H9 (cell line): ENCODE measurements around the gene CD209. TPM values are rescaled to one million over a fixed set of nuclear protein-coding genes. Genes with fewer than 3 reads are reported as not detected.

Source experiments
- DNase-seq: peaks from one replicate; pipeline ENCODE4 v3.0.0-alpha.2; 2017
- H2AFZ ChIP-seq: one replicate; pipeline ENCODE4 v1.6.1; 2013; ENCODE audit warnings: mild to moderate bottlenecking, low read length, control low read depth, moderate library complexity
- H2AK5ac ChIP-seq: 2 replicates; pipeline ENCODE4 v1.6.1; 2013; ENCODE audit warnings: low read length, control low read depth, mixed read lengths; ENCODE audit not compliant: insufficient read length
- H2BK120ac ChIP-seq: one replicate; pipeline ENCODE4 v1.6.1; 2013; ENCODE audit warnings: low read depth, mild to moderate bottlenecking, low read length, control low read depth, inconsistent platforms; ENCODE audit not compliant: poor library complexity, severe bottlenecking
- H2BK12ac ChIP-seq: 2 replicates; pipeline ENCODE4 v1.6.1; 2013; ENCODE audit warnings: low read length, control low read depth, mixed read lengths, low read depth; ENCODE audit not compliant: insufficient read length
- H2BK15ac ChIP-seq: 2 replicates; pipeline ENCODE4 v1.6.1; 2013; ENCODE audit warnings: low read depth, low read length, control low read depth
- H2BK20ac ChIP-seq: one replicate; pipeline ENCODE4 v1.6.1; 2013; ENCODE audit warnings: low read depth, mild to moderate bottlenecking, low read length, control low read depth, inconsistent platforms; ENCODE audit not compliant: poor library complexity, severe bottlenecking
- H2BK5ac ChIP-seq: 2 replicates; pipeline ENCODE4 v1.6.1; 2013; ENCODE audit warnings: low read length, control low read depth, mixed read lengths; ENCODE audit not compliant: insufficient read length
- H3K14ac ChIP-seq: 2 replicates; pipeline ENCODE4 v1.6.1; 2013; ENCODE audit warnings: low read length, control low read depth; ENCODE audit not compliant: insufficient read depth
- H3K18ac ChIP-seq: 2 replicates; pipeline ENCODE4 v1.6.1; 2013; ENCODE audit warnings: low read depth, mild to moderate bottlenecking, mixed read lengths, low read length, control low read depth; ENCODE audit not compliant: insufficient read length
- H3K23ac ChIP-seq: 2 replicates; pipeline ENCODE4 v1.6.1; 2013; ENCODE audit warnings: low read length, control low read depth, mixed read lengths, low read depth; ENCODE audit not compliant: insufficient read length
- H3K23me2 ChIP-seq: 2 replicates; pipeline ENCODE4 v1.6.1; 2013; ENCODE audit warnings: low read depth, mild to moderate bottlenecking, mixed read lengths, low read length, control low read depth; ENCODE audit not compliant: insufficient read length, poor library complexity, severe bottlenecking
- H3K27ac ChIP-seq: 2 replicates; pipeline ENCODE4 v1.5.1; 2013; ENCODE audit warnings: low read length, control low read depth, mixed read lengths, low read depth; ENCODE audit not compliant: insufficient read length
- H3K27me3 ChIP-seq: 2 replicates; pipeline ENCODE4 v1.6.1; 2013; ENCODE audit warnings: low read length, control low read depth, inconsistent platforms; ENCODE audit not compliant: insufficient read depth
- H3K4ac ChIP-seq: 2 replicates; pipeline ENCODE4 v1.6.1; 2013; ENCODE audit warnings: low read depth, mild to moderate bottlenecking, control low read depth, inconsistent platforms, low read length, moderate library complexity
- H3K4me1 ChIP-seq: 2 replicates; pipeline ENCODE4 v1.6.1; 2013; ENCODE audit warnings: low read length, control low read depth, inconsistent platforms; ENCODE audit not compliant: insufficient read depth
- H3K4me2 ChIP-seq: 2 replicates; pipeline ENCODE4 v1.6.1; 2013; ENCODE audit warnings: low read length, control low read depth, mixed read lengths; ENCODE audit not compliant: insufficient read length, insufficient read depth
- H3K56ac ChIP-seq: 2 replicates; pipeline ENCODE4 v1.6.1; 2013; ENCODE audit warnings: low read depth, mild to moderate bottlenecking, mixed read lengths, low read length, control low read depth; ENCODE audit not compliant: insufficient read length
- H3K79me1 ChIP-seq: 2 replicates; pipeline ENCODE4 v1.6.1; 2013; ENCODE audit warnings: low read depth, mild to moderate bottlenecking, moderate library complexity, low read length, control low read depth, inconsistent platforms; ENCODE audit not compliant: insufficient read depth, poor library complexity, severe bottlenecking
- H3K79me2 ChIP-seq: 2 replicates; pipeline ENCODE4 v1.6.1; 2013; ENCODE audit warnings: low read length, control low read depth, inconsistent platforms; ENCODE audit not compliant: insufficient read depth
- H3K9ac ChIP-seq: 2 replicates; pipeline ENCODE4 v1.6.1; 2013; ENCODE audit warnings: low read length, control low read depth, mixed read lengths; ENCODE audit not compliant: insufficient read length; ENCODE audit errors: extremely low read depth
- H3K9me3 ChIP-seq: one replicate; pipeline ENCODE4 v1.6.1; 2013; ENCODE audit warnings: low read depth, low read length, inconsistent platforms; ENCODE audit not compliant: control insufficient read depth
- H3T11ph ChIP-seq: one replicate; pipeline ENCODE4 v1.6.1; 2013; ENCODE audit warnings: mild to moderate bottlenecking, low read length, control low read depth, inconsistent platforms
- H4K20me1 ChIP-seq: one replicate; pipeline ENCODE4 v1.6.1; 2013; ENCODE audit not compliant: control insufficient read depth, insufficient read length, insufficient read depth
- H4K5ac ChIP-seq: 2 replicates; pipeline ENCODE4 v1.6.1; 2013; ENCODE audit warnings: low read depth, mild to moderate bottlenecking, mixed read lengths, low read length, control low read depth; ENCODE audit not compliant: insufficient read length
- H4K8ac ChIP-seq: replicated peaks from 2 replicates; pipeline ENCODE4 v1.6.1; 2013; ENCODE audit warnings: low read length, control low read depth, mixed read lengths, low read depth; ENCODE audit not compliant: insufficient read length
- H4K91ac ChIP-seq: 2 replicates; pipeline ENCODE4 v1.6.1; 2013; ENCODE audit warnings: low read depth, mild to moderate bottlenecking, moderate library complexity, mixed read lengths, low read length, control low read depth; ENCODE audit not compliant: insufficient read length
- H3K27ac Mint-ChIP-seq, 3 experiments: 2 replicates in 2 of 3; 3 replicates in 1 of 3; pipeline ENCODE4 v1.8.0; 2020 to 2021; ENCODE audit warnings: mixed read lengths in 3 of 3, mild to moderate bottlenecking in 1 of 3, moderate library complexity in 1 of 3
- H3K27me3 Mint-ChIP-seq: 2 replicates; pipeline ENCODE4 v1.8.0; 2021; ENCODE audit warnings: low read depth, mild to moderate bottlenecking, moderate library complexity, mixed read lengths
- H3K36me3 Mint-ChIP-seq, 3 experiments: 2 replicates in 2 of 3; 3 replicates in 1 of 3; pipeline ENCODE4 v1.8.0; 2020 to 2021; ENCODE audit warnings: low read depth in 3 of 3, mixed read lengths in 3 of 3; ENCODE audit not compliant: insufficient read depth in 1 of 3
- H3K4me1 Mint-ChIP-seq, 2 experiments: 2 replicates each; pipeline ENCODE4 v1.8.0; 2020; ENCODE audit warnings: mixed read lengths in 2 of 2
- H3K4me3 Mint-ChIP-seq, 2 experiments: 2 replicates in 1 of 2; 3 replicates in 1 of 2; pipeline ENCODE4 v1.8.0; 2020 to 2021; ENCODE audit warnings: mild to moderate bottlenecking in 2 of 2, mixed read lengths in 2 of 2, moderate library complexity in 1 of 2
- H3K9me3 Mint-ChIP-seq, 2 experiments: 2 replicates in 1 of 2; 3 replicates in 1 of 2; pipeline ENCODE4 v1.8.0; 2020; ENCODE audit warnings: mild to moderate bottlenecking in 2 of 2, mixed read lengths in 2 of 2, moderate library complexity in 1 of 2
- CTCF ChIP-seq: fragments of 200-600 bp; sonication (generic); conservative IDR thresholded peaks from 3 replicates; pipeline ENCODE4 v1.8.0; 2021; ENCODE audit warnings: antibody characterized with exemption, mild to moderate bottlenecking
- WGBS: extraction: QIAGEN DNeasy Blood & Tissue Kit; methylation state at CpG from one replicate; pipeline ENCODE4 v1.1.7; 2013; ENCODE audit warnings: missing lambda C conversion rate, low lambda C conversion rate, mixed read lengths; ENCODE audit not compliant: insufficient read length; ENCODE audit errors: extremely low coverage; 5-methylcytosine and 5-hydroxymethylcytosine counted together
- total RNA-seq: library from RNA; stranded (reverse); gene quantifications from 2 replicates; pipeline ENCODE4 v1.2.1, GENCODE V29; 2021

CD209 gene
- total RNA-seq, 1 experiment from 2014 or later, result not detected

DNA sequence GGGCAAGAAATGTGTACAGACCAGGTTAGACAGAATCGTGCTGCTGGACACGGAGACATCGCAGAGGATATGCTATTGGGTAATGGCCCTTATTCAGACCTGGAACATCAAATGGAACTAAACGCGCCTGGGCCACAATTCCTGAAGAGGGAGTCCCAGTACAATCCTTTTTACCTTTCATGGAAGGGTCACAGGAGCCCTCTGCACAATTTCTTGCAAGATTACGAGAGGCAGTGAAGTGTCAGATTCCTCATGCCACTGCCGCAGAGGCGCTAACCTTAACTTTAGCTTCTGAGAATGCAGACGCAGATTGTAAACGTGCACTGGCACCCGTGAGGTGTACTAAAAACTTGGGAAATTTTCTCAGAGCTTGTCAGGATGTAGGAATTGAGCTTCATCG, 33.8 kb upstream of the CD209 start:
- H2AK5ac ChIP-seq, result no peak overlapping the region
- H4K20me1 ChIP-seq, result no peaks in the 10 kb centered on the region
- H3K23ac ChIP-seq, result no peak overlapping the region
- H3K9me3 ChIP-seq, result no peaks in the 10 kb centered on the region
- H2BK15ac ChIP-seq, result no peak overlapping the region
- Mint-ChIP-seq H3K36me3 (no peaks in the 10 kb centered on the region), H3K27me3 (peaks cover 87% of the 10 kb centered on the region), H3K9me3 (peaks cover 2 to 6% of the 10 kb centered on the region in 2 experiments; a peak in 2 of 5 replicates), H3K27ac (no peak overlapping the region), H3K4me3 (no peak overlapping the region), H3K4me1 (peaks cover 15 to 20% of the 10 kb centered on the region in 2 experiments)
- H3K4me1 ChIP-seq, result no peaks in the 10 kb centered on the region
- TF ChIP-seq CTCF, result no peak
- H4K91ac ChIP-seq, result no peak overlapping the region
- no peak overlapping the region for H3K56ac ChIP-seq
- no peaks in the 10 kb centered on the region for H3K79me1 ChIP-seq
- H3K23me2 ChIP-seq, result no peaks in the 10 kb centered on the region
- no peak overlapping the region for H3K18ac ChIP-seq
- H3K9ac ChIP-seq, result no peak overlapping the region
- H3K27ac ChIP-seq, result no peak overlapping the region
- no peak overlapping the region for H3K4me2 ChIP-seq
- DNase-seq, result no peak
- H2BK12ac ChIP-seq, result no peak overlapping the region
- WGBS, result no CpG with 5 or more reads among the region's 12 CpGs
- no peak overlapping the region for H2BK20ac ChIP-seq
- H3K79me2 ChIP-seq, result no peaks in the 10 kb centered on the region
- no peak overlapping the region for H4K8ac ChIP-seq
- no peak overlapping the region for H3K4ac ChIP-seq
- no peak overlapping the region for H3T11ph ChIP-seq
- no peak overlapping the region for H4K5ac ChIP-seq
- no peak overlapping the region for H2AFZ ChIP-seq
- H3K27me3 ChIP-seq, result no peaks in the 10 kb centered on the region
- no peak overlapping the region for H2BK120ac ChIP-seq
- H3K14ac ChIP-seq, result no peak overlapping the region
- no peak overlapping the region for H2BK5ac ChIP-seq
